PFSK-1 (cell line): ENCODE measurements around the gene TMEM31.

Source experiments
- FOXP2 ChIP-seq: optimal IDR thresholded peaks from 2 replicates; pipeline ENCODE3; 2011; ENCODE audit warnings: borderline replicate concordance, control low read depth, inconsistent platforms; ENCODE audit not compliant: insufficient read depth; ENCODE audit errors: extremely low read length, extremely low read depth
- POLR2AphosphoS5 ChIP-seq: IDR thresholded peaks from 2 replicates; pipeline ENCODE4 v1.6.1; 2012; ENCODE audit warnings: low read depth, mild to moderate bottlenecking, control low read depth, low read length, moderate library complexity
- REST ChIP-seq, 2 experiments: IDR thresholded peaks; 2 replicates each; pipeline versions ENCODE4 v1.6.1 to v1.8.0; 2011 to 2012; ENCODE audit warnings: low read depth in 2 of 2, low read length in 2 of 2, control low read depth in 1 of 2, inconsistent platforms in 1 of 2, mild to moderate bottlenecking in 1 of 2, moderate library complexity in 1 of 2; ENCODE audit not compliant: insufficient read depth in 1 of 2
- SIN3A ChIP-seq: IDR thresholded peaks from 2 replicates; pipeline ENCODE4 v1.6.1; 2012; ENCODE audit warnings: mild to moderate bottlenecking, low read length, moderate library complexity, borderline replicate concordance; ENCODE audit not compliant: insufficient read depth
- TAF1 ChIP-seq: IDR thresholded peaks from 2 replicates; pipeline ENCODE4 v1.6.1; 2012; ENCODE audit warnings: low read length, control low read depth, borderline replicate concordance; ENCODE audit not compliant: insufficient read depth

Gene TMEM31

GRCh38 chrX:103687073-103687695 lies 23.5 kb upstream of the TMEM31 start:
- no peak; the same call in 1 of the 2 replicates for TF ChIP-seq POLR2AphosphoS5
- peak; percentile 15; the same call in 1 of the 2 replicates for TF ChIP-seq TAF1

- TF ChIP-seq FOXP2, result no peak
- TF ChIP-seq POLR2AphosphoS5, result peak; percentile 43
- TF ChIP-seq TAF1, result no peak
- no peak for TF ChIP-seq REST (IDR thresholded peaks at IDR 0.05; ENCODE audit: insufficient read depth in 1 of 2, low read depth in 2 of 2, low read length in 2 of 2)
These were observed 23.0 kb upstream of the TMEM31 start for GRCh38 chrX:103687696-103688201.

GRCh38 chrX:103688946-103689345 lies 21.8 kb upstream of the TMEM31 start:
- TF ChIP-seq POLR2AphosphoS5, result no peak
- TF ChIP-seq FOXP2, result no peak
- no peak for TF ChIP-seq REST (IDR thresholded peaks at IDR 0.05; ENCODE audit: insufficient read depth in 1 of 2, low read depth in 2 of 2, low read length in 2 of 2)
- no peak for TF ChIP-seq SIN3A
- TF ChIP-seq TAF1, result no peak

GRCh38 chrX:103691059-103691458 lies 19.6 kb upstream of the TMEM31 start:
- no peak for TF ChIP-seq TAF1
- no peak for TF ChIP-seq POLR2AphosphoS5
- TF ChIP-seq REST (IDR thresholded peaks at IDR 0.05; ENCODE audit: insufficient read depth in 1 of 2, low read depth in 2 of 2, low read length in 2 of 2), result no peak
- no peak for TF ChIP-seq FOXP2
- TF ChIP-seq SIN3A, result no peak

- TF ChIP-seq TAF1, result no peak
- TF ChIP-seq REST (IDR thresholded peaks at IDR 0.05; ENCODE audit: insufficient read depth in 1 of 2, low read depth in 2 of 2, low read length in 2 of 2), result no peak
- TF ChIP-seq FOXP2, result no peak
- no peak for TF ChIP-seq POLR2AphosphoS5
- TF ChIP-seq SIN3A, result no peak
These were observed 13.0 kb upstream of the TMEM31 start for GRCh38 chrX:103697687-103698086.
